HepG2 (cell line): ENCODE measurements around the gene ACVR2A. TPM values are rescaled to one million over a fixed set of nuclear protein-coding genes. Genes with fewer than 3 reads are reported as not detected.

Source experiments
- CTCF ChIP-seq: sonication (generic); formaldehyde crosslinking; IDR thresholded peaks from 2 replicates; pipeline ENCODE4 v1.5.0; 2020; ENCODE audit warnings: mild to moderate bottlenecking, missing genetic modification reagents, moderate library complexity
- ERF ChIP-seq: IDR thresholded peaks from 2 replicates; pipeline ENCODE4 v1.6.1; 2018; ENCODE audit warnings: missing biosample characterization, missing genetic modification reagents
- FOXO1 ChIP-seq: sonication (generic); formaldehyde crosslinking; IDR thresholded peaks from 2 replicates; pipeline ENCODE4 v1.4.0; 2020; ENCODE audit warnings: missing genetic modification reagents
- HCFC1 ChIP-seq: fragments of 150-350 bp; IDR thresholded peaks from 2 replicates; pipeline ENCODE4 v1.6.1; 2014; ENCODE audit warnings: low read depth, low read length
- HNRNPLL ChIP-seq: fragments of 200-400 bp; formaldehyde crosslinking; IDR thresholded peaks from 2 replicates; pipeline ENCODE4 v1.6.1; 2017; ENCODE audit warnings: mild to moderate bottlenecking, low read depth, low read length; ENCODE audit not compliant: poor library complexity, severe bottlenecking
- IKZF5 ChIP-seq: IDR thresholded peaks from 2 replicates; pipeline ENCODE4 v1.6.1; 2018; ENCODE audit warnings: missing genetic modification reagents, mild to moderate bottlenecking, missing compliant biosample characterization
- MYPOP ChIP-seq: sonication (generic); formaldehyde crosslinking; IDR thresholded peaks from 2 replicates; pipeline ENCODE4 v1.8.1; 2023; ENCODE audit warnings: mild to moderate bottlenecking, moderate library complexity, missing genetic modification reagents
- PAXIP1 ChIP-seq: sonication (generic); formaldehyde crosslinking; conservative IDR thresholded peaks from 2 replicates; pipeline ENCODE4 v1.4.0; 2020; ENCODE audit warnings: mild to moderate bottlenecking, missing genetic modification reagents, moderate library complexity
- SIX4 ChIP-seq: sonication (generic); formaldehyde crosslinking; IDR thresholded peaks from 2 replicates; pipeline ENCODE4 v1.4.0; 2020; ENCODE audit warnings: missing genetic modification reagents
- TCF7 ChIP-seq: sonication (generic); IDR thresholded peaks from 2 replicates; pipeline ENCODE4 v1.6.1; 2016; ENCODE audit warnings: antibody characterized with exemption, low read depth
- XBP1 ChIP-seq: sonication (generic); formaldehyde crosslinking; IDR thresholded peaks from 2 replicates; pipeline ENCODE4 v1.5.0; 2020; ENCODE audit warnings: missing genetic modification reagents
- ZNF18 ChIP-seq: sonication (generic); formaldehyde crosslinking; IDR thresholded peaks from 2 replicates; pipeline ENCODE4 v1.8.0; 2022; ENCODE audit warnings: mild to moderate bottlenecking, missing genetic modification reagents; ENCODE audit not compliant: insufficient replicate concordance
- ZNF24 ChIP-seq: fragments of 450-650 bp; IDR thresholded peaks from 2 replicates; pipeline ENCODE4 v1.6.1; 2017; ENCODE audit warnings: antibody characterized with exemption, mild to moderate bottlenecking
- ZNF383 ChIP-seq: sonication (generic); formaldehyde crosslinking; IDR thresholded peaks from 2 replicates; pipeline ENCODE4 v1.4.0; 2020; ENCODE audit warnings: missing genetic modification reagents, mild to moderate bottlenecking, borderline replicate concordance
- ZNF468 ChIP-seq: sonication (generic); formaldehyde crosslinking; IDR thresholded peaks from 2 replicates; pipeline ENCODE4 v1.8.0; 2022; ENCODE audit warnings: mild to moderate bottlenecking, moderate library complexity, missing genetic modification reagents
- ZNF512 ChIP-seq: sonication (generic); formaldehyde crosslinking; IDR thresholded peaks from 2 replicates; pipeline ENCODE4 v1.4.0; 2020; ENCODE audit warnings: mild to moderate bottlenecking, missing genetic modification reagents
- polyA plus RNA-seq, 8 experiments: library from polyadenylated mRNA; depleted of rRNA in 3 of 8; stranded (reverse) in 7 of 8; unstranded in 1 of 8; fragments of >200 nt; fragmentation: Illumina TruSeq in 4 of 8; extraction: Trizol in 4 of 8; gene quantifications; 2 replicates each; pipeline versions ENCODE4 v1.2.1 to v1.2.3, GENCODE V29; 2011 to 2016; ENCODE audit warnings: low read depth in 4 of 8, missing spikeins in 1 of 8, mixed read lengths in 1 of 8; ENCODE audit not compliant: insufficient read depth in 1 of 8
- total RNA-seq, 5 experiments: library from RNA; depleted of rRNA; stranded (reverse); fragments of >200 nt; fragmentation: Illumina TruSeq; extraction: Trizol; gene quantifications; 2 replicates each; pipeline ENCODE4 v1.2.3, GENCODE V29; 2016; ENCODE audit warnings: low read depth in 1 of 5

The ACVR2A gene
- total and polyA plus RNA-seq, 2 of the 13 experiments (the other 11 are each of a cell fraction or from before 2014, with no cell fraction given): 8.3 to 18.0 TPM

GRCh38 chr2:147927053-147927588 is 82.3 kb downstream of the ACVR2A start (continued):
- TF ChIP-seq TCF7: peak; percentile 78
- no peak for TF ChIP-seq XBP1 (CRISPR knock-in tag)
- peak; percentile 98 for TF ChIP-seq PAXIP1 (CRISPR knock-in tag)
- TF ChIP-seq FOXO1 (CRISPR knock-in tag): peak; percentile 96
- no peak for TF ChIP-seq ZNF383
- peak; percentile 50; the same call in 1 of the 2 replicates for TF ChIP-seq MYPOP
- no peak for TF ChIP-seq ZNF512
- peak; percentile 93 for TF ChIP-seq IKZF5
- no peak for TF ChIP-seq HCFC1
- peak; percentile 93 for TF ChIP-seq SIX4 (CRISPR knock-in tag)
- TF ChIP-seq ERF (CRISPR knock-in tag): peak; percentile 84; the same call in 1 of the 2 replicates
- peak; percentile 37 for TF ChIP-seq HNRNPLL
- TF ChIP-seq CTCF (CRISPR knock-in tag): peak; percentile 20; the same call in 1 of the 2 replicates
- no peak for TF ChIP-seq ZNF18
- TF ChIP-seq ZNF24: no peak
- no peak for TF ChIP-seq ZNF468
